ENCODE data around the gene PKNOX1. TPM values are rescaled to one million over a fixed set of nuclear protein-coding genes. Genes with fewer than 3 reads are reported as not detected.

The PKNOX1 gene
- total RNA-seq, 1 experiment from 2014 or later = 16.5 TPM

GRCh38 chr21:43020177-43020576 lies 45.8 kb downstream of the PKNOX1 start:
- DNase-seq (ENCODE audit: low read depth, low spot score) (no peak), ATAC-seq (no peak)
- Histone ChIP-seq H3K27ac (ENCODE audit: low read length) (no peak overlapping the region), H3K36me3 (ENCODE audit: control insufficient read depth, insufficient read depth, low read length) (no peaks in the 10 kb centered on the region; the same call in 1 of the 2 replicates), H3K4me3 (ENCODE audit: low read depth in 2 of 2, low read length in 2 of 2) (no peak overlapping the region), H3K27me3 (ENCODE audit: control insufficient read depth, insufficient read depth, low read length) (no peaks in the 10 kb centered on the region), H3K4me1 (ENCODE audit: control insufficient read depth, insufficient read depth, low read length) (no peaks in the 10 kb centered on the region), H3K9me3 (ENCODE audit: control insufficient read depth, insufficient read depth, low read depth, low read length) (no peaks in the 10 kb centered on the region)
- no peak for TF ChIP-seq REST (IDR thresholded peaks at IDR 0.05; ENCODE audit: insufficient read depth in 1 of 2, low read depth in 2 of 2, low read length in 1 of 2)
- TF ChIP-seq TCF7L2 (IDR thresholded peaks at IDR 0.05; ENCODE audit: low read depth, low read length) = no peak
- no peak for TF ChIP-seq POLR2AphosphoS5 (IDR thresholded peaks at IDR 0.05; ENCODE audit: low read depth, low read length)
- no peak for TF ChIP-seq CTCF (IDR thresholded peaks at IDR 0.05)
- no TSS peak for BruUV-seq (replicated peaks)
- in situ Hi-C loops (cut with HindIII; ENCODE audit: low pct_unique_long_range_greater_than_20kb, low sequenced_read_pairs) = no loop called here
- POLR2A ChIA-PET = no interaction called here
- intact Hi-C loops (cut with micrococcal nuclease; ENCODE audit: unreplicated experiment) = no loop called here
- CTCF ChIA-PET = no interaction called here

GRCh38 chr21:43020771-43021170 lies 46.4 kb downstream of the PKNOX1 start:
- no peak for TF ChIP-seq REST (IDR thresholded peaks at IDR 0.05; ENCODE audit: insufficient read depth in 1 of 2, low read depth in 2 of 2, low read length in 1 of 2)
- TF ChIP-seq CTCF (IDR thresholded peaks at IDR 0.05) = no peak
- TF ChIP-seq TCF7L2 (IDR thresholded peaks at IDR 0.05; ENCODE audit: low read depth, low read length) = no peak
- TF ChIP-seq POLR2AphosphoS5 (IDR thresholded peaks at IDR 0.05; ENCODE audit: low read depth, low read length) = no peak
- TF ChIP-seq SIN3A (IDR thresholded peaks at IDR 0.05; ENCODE audit: borderline replicate concordance, insufficient read depth, low read depth, low read length) = no peak
- DNase-seq (ENCODE audit: low read depth, low spot score) (no peak), ATAC-seq (no peak)
- in situ Hi-C loops (cut with HindIII; ENCODE audit: low pct_unique_long_range_greater_than_20kb, low sequenced_read_pairs) (no loop called here), intact Hi-C loops (cut with micrococcal nuclease; ENCODE audit: unreplicated experiment) (no loop called here)
- H3K4me3 ChIP-seq (ENCODE audit: low read depth in 2 of 2, low read length in 2 of 2) = no peak overlapping the region
- ChIA-PET POLR2A (no interaction called here), CTCF (no interaction called here)
- no peaks in the 10 kb centered on the region; the same call in 1 of the 2 replicates for H3K36me3 ChIP-seq (ENCODE audit: control insufficient read depth, insufficient read depth, low read length)
- no peaks in the 10 kb centered on the region for H3K27me3 ChIP-seq (ENCODE audit: control insufficient read depth, insufficient read depth, low read length)
- H3K4me1 ChIP-seq (ENCODE audit: control insufficient read depth, insufficient read depth, low read length) = 0 out of 2 replicates have a peak, but pooled peaks cover 3% of the 10 kb centered on the region
- no TSS peak for BruUV-seq (replicated peaks)
- H3K27ac ChIP-seq (ENCODE audit: low read length) = no peak overlapping the region
- no peaks in the 10 kb centered on the region for H3K9me3 ChIP-seq (ENCODE audit: control insufficient read depth, insufficient read depth, low read depth, low read length)

All from Panc1 (cell line).